ENCODE results near the gene POC1A. TPM values are rescaled to one million over a fixed set of nuclear protein-coding genes. Genes with fewer than 3 reads are reported as not detected.

Gene POC1A
- total and polyA plus RNA-seq, 2 of the 8 experiments (the other 6 are each of a cell fraction or from before 2014, with no cell fraction given): 35.7 to 39.2 TPM

DNA sequence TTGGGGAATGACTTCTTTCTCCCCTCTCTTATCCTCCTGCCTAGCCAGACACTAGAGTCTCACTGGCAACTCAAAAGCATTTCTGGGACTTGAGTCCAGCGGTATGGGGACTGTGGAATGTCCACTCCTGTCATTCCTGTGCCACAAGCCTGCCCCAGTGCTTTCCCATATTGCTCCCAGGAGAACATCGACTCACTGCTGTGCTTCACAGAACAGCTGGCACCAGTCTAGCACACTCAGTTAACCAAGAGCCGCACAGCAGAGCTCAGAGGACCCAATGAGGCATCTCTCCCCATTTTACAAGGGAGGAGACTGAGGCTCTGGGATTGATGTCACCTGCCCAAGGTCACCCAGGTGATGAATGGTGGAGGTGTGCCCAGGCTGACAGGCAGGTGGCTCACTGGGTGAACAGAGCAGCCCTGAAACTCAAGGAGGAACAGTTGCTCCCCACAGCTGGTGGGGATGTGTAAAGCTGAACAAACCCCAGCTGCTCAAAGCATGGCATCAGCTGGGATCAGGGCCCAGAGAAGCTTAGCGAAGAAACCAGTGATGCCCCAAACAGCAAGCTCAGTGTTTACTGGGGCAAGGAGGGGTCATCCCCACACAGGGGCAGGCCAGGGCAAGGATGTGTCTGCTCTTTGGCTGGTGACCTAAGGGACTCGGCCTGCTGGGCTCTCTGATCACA, 62.5 kb downstream of the POC1A start (continued):
- no peak for TF ChIP-seq ATF2 (IDR thresholded peaks at IDR 0.05; ENCODE audit: low read length)

All from H1 (cell line).